Astrocyte (in vitro differentiated cells and primary cell): ENCODE measurements around the gene MYZAP. TPM values are rescaled to one million over a fixed set of nuclear protein-coding genes. Genes with fewer than 3 reads are reported as not detected.

Experiments
- DNase-seq: peaks from one replicate; pipeline ENCODE4 v3.0.0-alpha.2; 2010; ENCODE audit warnings: low read depth
- FAIRE-seq: peaks from 2 replicates; lab custom pipeline; 2011; peaks lifted over from hg19 to GRCh38; lab: Jason Lieb, UNC
- H2AFZ ChIP-seq: 2 replicates; pipeline ENCODE4 v1.6.0; 2012; ENCODE audit warnings: low read depth, low read length, inconsistent platforms
- H3K27ac ChIP-seq: 2 replicates; pipeline ENCODE4 v1.5.1; 2011; ENCODE audit warnings: low read depth, low read length, inconsistent platforms
- H3K27me3 ChIP-seq: 2 replicates; pipeline ENCODE4 v1.6.0; 2011; ENCODE audit warnings: low read length, inconsistent platforms; ENCODE audit not compliant: insufficient read depth
- H3K36me3 ChIP-seq: 2 replicates; pipeline ENCODE4 v1.5.1; 2011; ENCODE audit warnings: low read length, inconsistent platforms; ENCODE audit not compliant: insufficient read depth
- H3K4me1 ChIP-seq: 2 replicates; pipeline ENCODE4 v1.5.1; 2011; ENCODE audit warnings: low read length, inconsistent platforms; ENCODE audit not compliant: insufficient read depth
- H3K4me2 ChIP-seq: 2 replicates; pipeline ENCODE4 v1.6.0; 2012; ENCODE audit warnings: low read length, inconsistent platforms
- H3K4me3 ChIP-seq: 2 replicates; pipeline ENCODE4 v1.5.1; 2011; ENCODE audit warnings: low read depth, mild to moderate bottlenecking, low read length, inconsistent platforms; ENCODE audit not compliant: insufficient read depth
- H3K79me2 ChIP-seq: 2 replicates; pipeline ENCODE4 v1.6.0; 2012; ENCODE audit warnings: mild to moderate bottlenecking, low read length, inconsistent platforms; ENCODE audit not compliant: insufficient read depth
- H3K9ac ChIP-seq: 2 replicates; pipeline ENCODE4 v1.6.0; 2012; ENCODE audit warnings: mild to moderate bottlenecking, low read length, inconsistent platforms
- H3K9me3 ChIP-seq: 2 replicates; pipeline ENCODE4 v1.5.1; 2012; ENCODE audit warnings: low read depth, mild to moderate bottlenecking, low read length, inconsistent platforms; ENCODE audit not compliant: insufficient read depth
- H4K20me1 ChIP-seq: 2 replicates; pipeline ENCODE4 v1.6.0; 2012; ENCODE audit warnings: low read length, inconsistent platforms; ENCODE audit not compliant: insufficient read depth
- H3K27ac Mint-ChIP-seq: one replicate; pipeline ENCODE4 v1.8.0; 2021; ENCODE audit warnings: mild to moderate bottlenecking, mixed read lengths; ENCODE audit not compliant: unreplicated experiment
- H3K27me3 Mint-ChIP-seq: one replicate; pipeline ENCODE4 v1.8.0; 2021; ENCODE audit warnings: low read depth, mixed read lengths; ENCODE audit not compliant: unreplicated experiment
- H3K36me3 Mint-ChIP-seq: one replicate; pipeline ENCODE4 v1.8.0; 2021; ENCODE audit warnings: low read depth, mixed read lengths; ENCODE audit not compliant: unreplicated experiment
- H3K4me1 Mint-ChIP-seq: one replicate; pipeline ENCODE4 v1.8.0; 2021; ENCODE audit warnings: low read depth, mixed read lengths; ENCODE audit not compliant: unreplicated experiment
- H3K4me3 Mint-ChIP-seq: one replicate; pipeline ENCODE4 v1.8.0; 2021; ENCODE audit warnings: mild to moderate bottlenecking, moderate library complexity, mixed read lengths; ENCODE audit not compliant: unreplicated experiment
- H3K9me3 Mint-ChIP-seq: one replicate; pipeline ENCODE4 v1.8.0; 2021; ENCODE audit warnings: mild to moderate bottlenecking, mixed read lengths; ENCODE audit not compliant: unreplicated experiment
- EZH2 ChIP-seq: IDR thresholded peaks from 2 replicates; pipeline ENCODE4 v1.6.1; 2012; ENCODE audit warnings: mild to moderate bottlenecking, low read length, inconsistent platforms; ENCODE audit not compliant: insufficient read depth
- total RNA-seq: library from RNA; stranded (reverse); gene quantifications from 2 replicates; pipeline ENCODE4 v1.2.1, GENCODE V29; 2021
- TF ChIP-seq, protein P1 (sequence below): IDR thresholded peaks from 2 replicates; pipeline ENCODE4 v1.5.1; 2011; ENCODE audit warnings: low read depth, mild to moderate bottlenecking, inconsistent platforms, low read length, moderate library complexity; ENCODE audit not compliant: insufficient read depth

MYZAP gene
- total RNA-seq, 1 donor from 2014 or later, result 0.41 TPM

DNA sequence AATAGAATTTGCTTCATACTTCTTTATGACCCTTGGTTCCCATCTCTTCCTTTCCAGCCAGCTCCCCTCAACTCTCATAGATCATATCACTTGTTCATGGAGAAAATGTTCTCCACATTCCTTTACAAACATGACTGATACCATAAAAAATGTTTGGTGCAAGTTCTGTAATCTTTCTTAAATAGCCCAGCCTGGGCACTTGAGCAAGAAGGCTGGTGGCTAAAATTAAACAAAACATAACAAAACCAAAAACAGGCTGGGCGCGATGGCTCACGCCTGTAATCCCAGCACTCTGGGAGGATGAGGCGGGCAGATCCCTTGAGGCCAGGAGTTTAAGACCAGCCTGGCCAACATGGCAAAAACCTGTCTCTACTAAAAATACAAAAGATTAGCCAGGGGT, 105.9 kb downstream of the MYZAP start:
- no peak overlapping the region for H3K4me3 ChIP-seq
- no peaks in the 10 kb centered on the region for H3K36me3 Mint-ChIP-seq
- H3K27ac ChIP-seq, result no peak overlapping the region
- no peaks in the 10 kb centered on the region for H3K9me3 Mint-ChIP-seq
- H3K4me2 ChIP-seq, result no peak overlapping the region
- H4K20me1 ChIP-seq, result no peaks in the 10 kb centered on the region
- FAIRE-seq (peak; percentile 9), DNase-seq (peak; percentile 64)
- H3K4me1 ChIP-seq, result peaks cover 6% of the 10 kb centered on the region
- TF ChIP-seq, protein P1, sequence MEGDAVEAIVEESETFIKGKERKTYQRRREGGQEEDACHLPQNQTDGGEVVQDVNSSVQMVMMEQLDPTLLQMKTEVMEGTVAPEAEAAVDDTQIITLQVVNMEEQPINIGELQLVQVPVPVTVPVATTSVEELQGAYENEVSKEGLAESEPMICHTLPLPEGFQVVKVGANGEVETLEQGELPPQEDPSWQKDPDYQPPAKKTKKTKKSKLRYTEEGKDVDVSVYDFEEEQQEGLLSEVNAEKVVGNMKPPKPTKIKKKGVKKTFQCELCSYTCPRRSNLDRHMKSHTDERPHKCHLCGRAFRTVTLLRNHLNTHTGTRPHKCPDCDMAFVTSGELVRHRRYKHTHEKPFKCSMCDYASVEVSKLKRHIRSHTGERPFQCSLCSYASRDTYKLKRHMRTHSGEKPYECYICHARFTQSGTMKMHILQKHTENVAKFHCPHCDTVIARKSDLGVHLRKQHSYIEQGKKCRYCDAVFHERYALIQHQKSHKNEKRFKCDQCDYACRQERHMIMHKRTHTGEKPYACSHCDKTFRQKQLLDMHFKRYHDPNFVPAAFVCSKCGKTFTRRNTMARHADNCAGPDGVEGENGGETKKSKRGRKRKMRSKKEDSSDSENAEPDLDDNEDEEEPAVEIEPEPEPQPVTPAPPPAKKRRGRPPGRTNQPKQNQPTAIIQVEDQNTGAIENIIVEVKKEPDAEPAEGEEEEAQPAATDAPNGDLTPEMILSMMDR, result no peak
- TF ChIP-seq EZH2, result no peak
- H3K27me3 ChIP-seq, result no peaks in the 10 kb centered on the region
- peaks cover 9% of the 10 kb centered on the region for H3K27me3 Mint-ChIP-seq
- no peaks in the 10 kb centered on the region for H3K9me3 ChIP-seq
- H3K4me1 Mint-ChIP-seq, result no peaks in the 10 kb centered on the region
- no peak overlapping the region for H2AFZ ChIP-seq
- no peaks in the 10 kb centered on the region for H3K36me3 ChIP-seq
- H3K79me2 ChIP-seq, result no peaks in the 10 kb centered on the region
- no peak overlapping the region for H3K4me3 Mint-ChIP-seq
- no peak overlapping the region for H3K27ac Mint-ChIP-seq
- H3K9ac ChIP-seq, result no peak overlapping the region

DNA sequence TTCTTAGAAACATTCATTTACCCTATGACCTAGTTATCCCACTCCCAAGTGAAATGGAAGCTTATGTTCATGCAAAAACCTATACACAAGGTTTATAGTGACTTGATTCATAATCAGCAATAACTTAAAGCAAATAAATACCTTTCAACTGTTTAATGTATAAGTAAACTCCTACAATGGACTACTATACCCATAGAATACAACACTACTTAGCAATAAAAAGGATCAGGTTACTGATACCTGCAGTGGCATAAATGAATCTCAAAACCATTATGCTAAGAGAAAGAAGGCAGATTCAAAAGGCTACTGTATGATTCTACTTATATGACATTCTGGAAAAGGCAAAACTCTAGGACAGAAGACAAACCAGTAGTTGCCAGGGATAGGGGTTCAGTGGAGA, 106.5 kb downstream of the MYZAP start:
- no peaks in the 10 kb centered on the region for H3K36me3 ChIP-seq
- no peak overlapping the region for H2AFZ ChIP-seq
- H3K79me2 ChIP-seq, result no peaks in the 10 kb centered on the region
- DNase-seq (no peak), FAIRE-seq (no peak)
- Mint-ChIP-seq H3K27me3 (peaks cover 9% of the 10 kb centered on the region), H3K9me3 (no peaks in the 10 kb centered on the region), H3K36me3 (no peaks in the 10 kb centered on the region), H3K4me1 (peaks cover 1% of the 10 kb centered on the region), H3K4me3 (no peak overlapping the region), H3K27ac (no peak overlapping the region)
- no peak overlapping the region for H3K9ac ChIP-seq
- TF ChIP-seq, protein P1, result no peak
- TF ChIP-seq EZH2, result no peak
- H3K4me3 ChIP-seq, result no peak overlapping the region
- no peak overlapping the region for H3K27ac ChIP-seq
- H3K4me2 ChIP-seq, result no peak overlapping the region
- no peaks in the 10 kb centered on the region for H3K9me3 ChIP-seq
- H4K20me1 ChIP-seq, result no peaks in the 10 kb centered on the region
- no peaks in the 10 kb centered on the region for H3K27me3 ChIP-seq
- H3K4me1 ChIP-seq, result no peaks in the 10 kb centered on the region

DNA sequence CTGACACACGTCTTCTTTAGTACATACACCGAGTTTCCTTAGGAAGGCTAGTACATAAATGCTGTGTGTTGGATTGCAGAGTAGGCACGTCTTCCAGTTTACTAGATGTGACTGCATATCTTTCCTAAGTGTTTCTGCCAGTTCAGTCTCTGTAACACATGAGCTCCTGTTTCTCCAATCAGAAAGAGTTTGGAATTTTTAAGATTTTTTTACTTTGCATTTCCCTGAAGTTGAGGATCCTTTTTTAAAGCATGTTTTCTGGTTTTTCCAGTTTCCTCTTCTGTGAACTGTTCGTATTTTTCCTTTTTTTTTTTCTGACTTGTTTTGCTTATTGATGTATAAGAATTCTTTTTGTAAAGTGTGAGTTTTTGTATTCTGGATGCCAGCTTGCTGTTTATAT, 107.3 kb downstream of the MYZAP start:
- Mint-ChIP-seq H3K4me1 (peaks cover 4% of the 10 kb centered on the region), H3K27ac (no peak overlapping the region), H3K27me3 (peaks cover 9% of the 10 kb centered on the region), H3K9me3 (no peaks in the 10 kb centered on the region), H3K36me3 (no peaks in the 10 kb centered on the region), H3K4me3 (no peak overlapping the region)
- Histone ChIP-seq H3K79me2 (no peaks in the 10 kb centered on the region), H2AFZ (no peak overlapping the region), H3K9ac (no peak overlapping the region), H3K27ac (no peak overlapping the region), H4K20me1 (no peaks in the 10 kb centered on the region), H3K36me3 (no peaks in the 10 kb centered on the region), H3K4me1 (no peaks in the 10 kb centered on the region), H3K27me3 (no peaks in the 10 kb centered on the region), H3K4me2 (no peak overlapping the region), H3K4me3 (no peak overlapping the region), H3K9me3 (no peaks in the 10 kb centered on the region)
- FAIRE-seq (no peak), DNase-seq (no peak)
- TF ChIP-seq EZH2, result no peak
- TF ChIP-seq, protein P1, result no peak
